Activated T-helper 1 cell treated with anti-CD3 and anti-CD28 coated beads, Interleukin-2, amount 50 U/mL, for 16 hours (primary cell): ENCODE results near the gene S1PR4.
"Not testable (repeated sequence)": the region's sequence is repeated elsewhere in the genome, so short reads cannot be mapped to it uniquely, and the experiment has no call there.

Experiments used
- DNase-seq, 2 donors: peaks; one replicate each; pipeline ENCODE4 v3.0.0-alpha.2; 2020; ENCODE audit warnings: low read depth in 1 of 2, low spot score in 1 of 2

Gene S1PR4

DNA sequence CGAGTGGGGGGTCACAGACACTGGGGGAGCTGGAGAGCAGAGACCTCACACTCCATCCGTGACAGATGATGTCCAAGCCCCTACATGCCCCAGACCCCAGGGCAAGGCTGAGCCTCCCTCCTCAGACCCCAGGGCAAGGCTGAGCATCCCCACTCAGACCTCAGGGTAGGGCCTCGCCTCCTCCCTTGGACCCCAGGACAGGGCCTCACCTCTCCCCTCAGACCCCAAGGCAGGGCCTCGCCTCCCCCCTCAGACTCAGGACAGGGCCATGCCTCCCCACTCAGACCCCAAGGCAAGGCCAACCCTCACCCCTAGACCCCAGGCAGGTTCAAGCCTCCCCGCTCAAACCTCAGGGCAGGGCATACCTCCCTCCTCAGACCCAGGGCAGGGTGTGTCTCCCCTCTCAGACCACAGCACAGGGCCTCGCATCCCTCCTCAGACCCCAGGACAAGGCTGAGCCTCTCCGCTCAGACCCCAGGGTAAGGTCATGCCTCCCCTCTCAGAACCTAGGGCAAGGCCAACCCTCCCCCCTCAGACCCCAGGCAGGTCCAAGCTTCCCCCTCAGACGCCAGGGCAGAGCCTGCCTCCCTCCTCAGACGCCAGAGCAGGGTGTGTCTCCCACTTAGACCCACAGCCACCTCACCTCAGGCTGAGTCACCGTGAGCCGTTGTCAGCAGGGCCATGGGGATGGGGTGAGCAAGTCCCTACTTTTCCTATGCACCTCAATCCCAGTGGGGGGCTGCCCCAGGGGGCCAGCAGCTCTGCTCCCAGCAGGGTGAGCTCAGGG lies 1.7 kb upstream of the S1PR4 start:
- DNase-seq = peak; percentile 52 to 67

DNA sequence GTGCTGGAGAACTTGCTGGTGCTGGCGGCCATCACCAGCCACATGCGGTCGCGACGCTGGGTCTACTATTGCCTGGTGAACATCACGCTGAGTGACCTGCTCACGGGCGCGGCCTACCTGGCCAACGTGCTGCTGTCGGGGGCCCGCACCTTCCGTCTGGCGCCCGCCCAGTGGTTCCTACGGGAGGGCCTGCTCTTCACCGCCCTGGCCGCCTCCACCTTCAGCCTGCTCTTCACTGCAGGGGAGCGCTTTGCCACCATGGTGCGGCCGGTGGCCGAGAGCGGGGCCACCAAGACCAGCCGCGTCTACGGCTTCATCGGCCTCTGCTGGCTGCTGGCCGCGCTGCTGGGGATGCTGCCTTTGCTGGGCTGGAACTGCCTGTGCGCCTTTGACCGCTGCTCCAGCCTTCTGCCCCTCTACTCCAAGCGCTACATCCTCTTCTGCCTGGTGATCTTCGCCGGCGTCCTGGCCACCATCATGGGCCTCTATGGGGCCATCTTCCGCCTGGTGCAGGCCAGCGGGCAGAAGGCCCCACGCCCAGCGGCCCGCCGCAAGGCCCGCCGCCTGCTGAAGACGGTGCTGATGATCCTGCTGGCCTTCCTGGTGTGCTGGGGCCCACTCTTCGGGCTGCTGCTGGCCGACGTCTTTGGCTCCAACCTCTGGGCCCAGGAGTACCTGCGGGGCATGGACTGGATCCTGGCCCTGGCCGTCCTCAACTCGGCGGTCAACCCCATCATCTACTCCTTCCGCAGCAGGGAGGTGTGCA lies 587 bp downstream of the S1PR4 start:
- no peak for DNase-seq

DNA sequence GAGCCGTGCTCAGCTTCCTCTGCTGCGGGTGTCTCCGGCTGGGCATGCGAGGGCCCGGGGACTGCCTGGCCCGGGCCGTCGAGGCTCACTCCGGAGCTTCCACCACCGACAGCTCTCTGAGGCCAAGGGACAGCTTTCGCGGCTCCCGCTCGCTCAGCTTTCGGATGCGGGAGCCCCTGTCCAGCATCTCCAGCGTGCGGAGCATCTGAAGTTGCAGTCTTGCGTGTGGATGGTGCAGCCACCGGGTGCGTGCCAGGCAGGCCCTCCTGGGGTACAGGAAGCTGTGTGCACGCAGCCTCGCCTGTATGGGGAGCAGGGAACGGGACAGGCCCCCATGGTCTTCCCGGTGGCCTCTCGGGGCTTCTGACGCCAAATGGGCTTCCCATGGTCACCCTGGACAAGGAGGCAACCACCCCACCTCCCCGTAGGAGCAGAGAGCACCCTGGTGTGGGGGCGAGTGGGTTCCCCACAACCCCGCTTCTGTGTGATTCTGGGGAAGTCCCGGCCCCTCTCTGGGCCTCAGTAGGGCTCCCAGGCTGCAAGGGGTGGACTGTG lies 1.2 kb downstream of the S1PR4 start:
- no peak for DNase-seq

DNA sequence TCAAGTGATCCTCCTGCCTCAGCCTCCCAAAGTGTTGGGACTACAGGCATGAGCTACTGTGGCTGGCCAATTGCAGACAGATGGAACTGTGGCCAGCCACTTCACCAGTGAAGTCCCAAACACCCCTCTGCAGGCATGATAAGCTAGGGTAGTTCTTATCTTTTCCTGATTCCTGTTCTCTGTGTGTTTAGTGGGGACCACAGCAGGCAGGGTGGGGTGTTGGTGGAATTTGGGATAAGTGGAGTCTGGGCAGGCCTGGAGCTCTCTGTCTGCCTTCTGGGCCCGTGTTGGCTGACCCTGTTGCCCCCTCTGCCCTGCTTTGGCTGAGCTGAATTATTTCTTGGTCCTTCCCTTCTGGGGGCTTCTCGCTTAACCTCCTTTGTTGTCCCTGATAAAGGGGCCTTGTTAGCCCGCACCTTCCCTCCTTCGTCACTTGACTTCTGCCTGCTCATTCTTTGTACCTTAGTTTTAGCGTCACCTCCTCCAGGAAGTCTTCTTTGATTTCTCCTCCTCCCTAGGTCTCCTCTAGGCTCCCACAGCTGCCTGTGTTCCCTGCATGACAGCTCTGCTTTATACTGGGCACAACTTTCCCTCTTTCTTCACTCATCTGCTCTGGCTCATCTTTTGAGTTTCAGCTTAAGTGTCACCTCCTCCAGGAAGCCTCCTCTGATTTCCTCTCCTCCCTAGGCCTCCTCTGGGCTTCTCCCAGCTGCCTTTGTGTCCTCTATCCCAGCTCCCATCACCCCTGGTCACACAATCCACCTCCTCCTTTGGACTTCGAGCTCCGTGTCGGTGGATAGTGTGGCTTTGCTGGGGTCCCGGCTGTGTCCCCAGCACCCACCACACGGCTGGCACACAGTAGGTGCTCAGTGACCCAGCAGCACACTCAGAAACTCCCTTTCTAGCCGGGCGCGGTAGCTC lies 5.4 kb downstream of the S1PR4 start:
- DNase-seq = no peak

DNA sequence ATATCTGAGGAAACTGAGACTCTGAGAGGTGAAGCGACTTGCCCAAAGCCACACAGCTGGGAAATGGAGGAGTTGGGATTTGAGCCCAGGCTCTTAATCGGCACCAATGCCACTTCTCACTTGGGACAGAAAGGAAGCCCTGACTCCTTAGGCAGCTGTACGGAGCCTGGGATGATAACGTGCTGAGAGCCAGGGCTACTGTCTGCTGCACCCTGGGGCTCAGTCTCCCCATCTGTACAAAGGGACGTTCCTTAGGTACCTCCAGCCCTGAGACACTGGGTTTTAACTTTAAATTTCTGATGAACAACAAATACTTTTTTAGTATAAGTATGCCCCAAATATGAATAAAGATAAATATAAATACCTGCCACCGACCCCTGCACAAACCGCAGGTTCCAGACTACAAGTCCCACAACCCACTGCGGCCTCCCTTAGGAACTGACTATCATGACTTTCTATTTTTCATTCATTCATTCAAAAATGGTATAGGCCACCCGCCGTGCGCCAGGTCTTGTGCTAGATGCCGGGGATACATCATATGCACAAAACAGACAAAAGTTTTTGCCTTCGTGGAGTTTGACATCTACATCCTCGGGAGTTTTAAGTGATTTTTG lies 6.4 kb downstream of the S1PR4 start:
- peak in 1 of 2 donors; percentile 48 for DNase-seq

DNA sequence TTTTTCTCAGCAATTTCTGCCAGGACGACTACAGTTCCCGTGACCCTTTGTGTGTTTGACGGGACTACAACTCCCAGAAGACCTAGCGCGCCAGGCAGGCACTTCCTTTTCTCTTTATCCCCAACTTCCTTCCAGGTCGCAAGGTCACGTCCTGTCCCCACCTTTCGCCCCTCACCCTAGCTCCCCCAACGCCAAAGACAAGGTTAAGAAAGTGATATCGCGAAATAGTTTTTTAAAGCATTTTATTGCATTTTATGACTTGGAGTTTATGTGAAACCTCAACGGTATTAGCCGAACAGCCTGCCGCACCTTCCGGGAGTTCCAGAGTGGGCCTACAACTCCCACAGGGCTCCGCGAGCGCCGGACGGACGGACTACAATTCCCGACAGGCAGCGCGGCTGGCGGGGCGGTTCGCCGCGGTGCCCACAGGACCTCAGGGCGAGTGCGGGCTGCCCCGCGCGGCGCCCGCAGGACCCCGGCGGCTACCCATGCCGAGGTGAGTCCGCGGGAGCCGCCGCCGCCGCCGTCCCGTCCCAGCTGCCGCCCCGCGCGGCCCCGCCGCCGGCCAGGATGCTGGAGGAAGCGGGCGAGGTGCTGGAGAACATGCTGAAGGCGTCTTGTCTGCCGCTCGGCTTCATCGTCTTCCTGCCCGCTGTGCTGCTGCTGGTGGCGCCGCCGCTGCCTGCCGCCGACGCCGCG lies 7.0 kb downstream of the S1PR4 start, which contains the start of gene NCLN:
NCLN (plus strand) TSS at position 470 of the 699 bp plus-strand sequence; CDS start at position 571, 101 bp downstream.
- DNase-seq = peak; percentile 88 to 93

DNA sequence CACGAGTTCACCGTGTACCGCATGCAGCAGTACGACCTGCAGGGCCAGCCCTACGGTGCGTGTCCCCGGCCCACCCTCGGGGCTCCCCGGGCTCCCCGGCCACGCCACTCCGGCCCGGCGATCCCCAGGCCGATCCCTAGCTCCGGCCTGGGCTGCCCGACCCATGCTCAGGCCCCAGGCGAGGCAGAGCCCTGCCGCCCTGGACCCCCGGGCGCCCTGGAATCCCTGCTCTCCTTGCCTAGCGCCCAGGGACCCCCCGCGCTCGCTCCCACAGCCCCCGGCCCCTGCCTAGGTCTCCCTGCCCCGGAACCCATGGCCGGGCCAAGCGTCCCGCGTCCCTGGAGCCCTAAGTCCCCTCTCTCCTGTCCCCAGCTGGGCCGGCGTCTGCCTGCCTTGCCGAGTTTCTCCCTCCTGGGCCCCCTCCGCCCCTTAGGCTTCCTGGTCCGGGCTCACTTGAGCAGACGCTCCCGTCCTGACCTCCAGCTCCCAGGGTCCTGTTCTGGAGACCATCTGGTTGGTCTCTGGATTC lies 7.7 kb downstream of the S1PR4 start:
- DNase-seq = no peak

DNA sequence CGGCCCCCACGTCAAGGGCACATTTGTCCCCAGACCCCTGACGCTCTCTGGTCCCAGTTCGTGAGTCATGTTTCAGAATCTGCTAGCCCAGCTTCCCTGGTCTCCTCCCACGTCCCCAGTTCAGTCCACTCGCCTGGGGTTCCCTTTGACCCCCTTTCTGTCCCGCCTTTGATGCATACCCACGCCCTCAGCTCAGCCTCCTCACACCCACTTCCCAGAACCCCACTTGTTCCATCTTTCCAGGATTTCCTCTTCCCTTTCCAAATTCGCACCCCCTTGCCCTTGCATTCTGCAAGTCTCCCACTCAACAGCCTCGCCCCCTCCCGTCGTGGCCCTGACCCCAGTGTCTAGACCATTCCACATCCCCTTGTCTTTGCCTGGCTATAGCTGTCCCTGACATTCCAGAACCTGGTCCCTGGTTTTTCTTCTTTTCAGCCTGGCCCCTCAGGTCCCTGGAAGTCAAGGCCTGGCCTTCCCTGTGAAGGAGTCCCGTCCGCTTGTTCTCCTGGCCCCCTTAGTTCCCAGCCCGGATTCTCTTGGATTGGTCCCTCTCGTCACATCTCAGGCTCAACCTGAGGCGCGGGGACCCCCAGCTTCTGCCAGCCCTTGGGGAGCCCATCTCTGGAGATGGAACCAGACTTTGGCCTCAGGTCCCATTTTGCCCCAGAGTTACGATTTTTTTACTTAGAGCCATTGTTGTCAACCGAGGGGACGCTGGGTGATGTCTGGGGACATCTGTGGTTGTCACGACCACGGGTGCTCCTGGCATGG lies 8.5 kb downstream of the S1PR4 start:
- DNase-seq = no peak

DNA sequence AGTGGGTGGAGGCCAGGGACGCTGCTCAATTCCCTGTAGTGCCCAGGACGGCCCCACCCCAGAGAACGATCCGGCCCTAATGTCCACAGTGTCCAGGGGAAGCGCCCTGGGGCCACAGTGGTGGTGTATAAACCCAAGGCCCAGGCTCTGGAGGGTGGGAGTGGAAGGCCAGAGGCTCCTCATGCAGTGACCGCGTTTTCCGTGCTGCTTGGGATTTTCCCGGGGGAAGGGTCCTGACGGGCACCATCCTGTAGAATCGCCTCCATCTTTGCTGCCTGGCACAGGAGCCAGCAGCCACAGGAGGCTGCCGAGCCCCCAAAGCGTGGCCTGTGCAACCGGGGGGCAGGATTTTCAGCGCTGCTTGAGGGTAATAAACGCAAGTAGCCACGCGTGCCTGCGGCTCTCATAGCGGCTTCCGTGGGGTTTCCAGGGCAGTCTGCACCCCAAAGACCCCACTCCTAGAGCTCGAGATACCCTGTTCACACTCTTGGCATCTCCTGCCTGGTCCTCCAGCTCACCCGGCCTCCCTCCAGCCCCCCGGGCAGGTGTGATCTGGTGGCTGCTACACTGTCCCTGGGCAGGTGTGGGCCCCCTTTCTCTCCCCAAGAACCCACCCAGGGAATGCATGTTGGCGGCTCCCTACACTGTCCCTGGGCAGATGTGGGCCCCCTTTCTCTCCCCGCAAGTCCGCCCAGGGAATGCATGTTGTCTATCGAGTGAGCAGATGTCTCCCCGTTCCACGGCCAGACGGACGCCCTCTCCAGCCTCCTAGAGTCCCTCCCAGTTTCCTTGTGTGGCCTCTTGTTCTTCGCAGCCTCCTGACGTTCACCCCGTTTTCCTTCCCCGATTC lies 9.3 kb downstream of the S1PR4 start:
- DNase-seq = no peak

DNA sequence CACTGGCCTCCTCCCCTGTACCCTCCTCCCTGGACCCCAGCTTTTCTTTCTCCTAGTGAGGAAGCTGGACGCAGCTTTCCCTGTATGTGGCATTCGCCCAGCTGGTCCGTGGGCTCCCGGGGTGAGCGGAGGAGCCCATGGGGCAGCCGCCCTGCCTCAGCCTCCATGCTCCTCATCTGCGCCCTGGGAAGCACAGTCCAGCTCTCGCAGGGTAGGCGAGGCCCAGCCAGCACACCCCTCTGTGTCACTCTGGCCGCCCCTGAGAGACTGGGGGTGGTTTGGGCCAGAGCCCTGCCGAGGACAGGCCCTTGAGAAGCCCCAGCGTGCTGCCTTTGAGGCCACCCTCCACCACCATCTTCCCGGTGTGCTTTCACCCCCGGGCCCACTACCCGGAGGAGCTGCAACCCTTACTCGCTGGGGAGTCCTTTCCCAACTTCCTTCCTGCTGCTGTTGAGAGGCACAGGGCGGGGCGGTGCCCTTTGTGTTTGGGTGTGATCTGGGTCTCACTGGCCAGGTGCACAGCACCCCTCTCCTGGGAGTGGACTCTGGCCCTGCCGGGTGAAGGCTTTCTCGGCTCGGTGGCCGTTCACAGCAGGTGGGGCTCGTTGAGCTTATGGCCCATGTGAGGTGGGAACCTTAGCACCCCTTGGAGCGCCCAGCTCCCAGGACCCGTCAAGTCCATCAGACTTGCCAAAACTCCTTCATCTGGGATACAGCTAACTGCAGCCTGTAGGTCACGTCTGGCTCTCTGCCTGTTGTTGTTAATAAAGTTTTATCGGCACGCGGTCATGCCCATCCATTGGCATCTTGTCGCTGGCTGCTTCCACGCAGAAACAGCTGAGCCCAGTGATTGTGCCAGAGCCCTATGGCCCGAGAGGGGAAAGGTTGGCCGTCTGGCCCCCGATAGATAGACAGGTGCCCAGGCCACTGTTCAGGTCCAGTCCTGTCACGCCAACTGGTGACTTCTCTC lies 10.3 kb downstream of the S1PR4 start:
- DNase-seq = no peak

DNA sequence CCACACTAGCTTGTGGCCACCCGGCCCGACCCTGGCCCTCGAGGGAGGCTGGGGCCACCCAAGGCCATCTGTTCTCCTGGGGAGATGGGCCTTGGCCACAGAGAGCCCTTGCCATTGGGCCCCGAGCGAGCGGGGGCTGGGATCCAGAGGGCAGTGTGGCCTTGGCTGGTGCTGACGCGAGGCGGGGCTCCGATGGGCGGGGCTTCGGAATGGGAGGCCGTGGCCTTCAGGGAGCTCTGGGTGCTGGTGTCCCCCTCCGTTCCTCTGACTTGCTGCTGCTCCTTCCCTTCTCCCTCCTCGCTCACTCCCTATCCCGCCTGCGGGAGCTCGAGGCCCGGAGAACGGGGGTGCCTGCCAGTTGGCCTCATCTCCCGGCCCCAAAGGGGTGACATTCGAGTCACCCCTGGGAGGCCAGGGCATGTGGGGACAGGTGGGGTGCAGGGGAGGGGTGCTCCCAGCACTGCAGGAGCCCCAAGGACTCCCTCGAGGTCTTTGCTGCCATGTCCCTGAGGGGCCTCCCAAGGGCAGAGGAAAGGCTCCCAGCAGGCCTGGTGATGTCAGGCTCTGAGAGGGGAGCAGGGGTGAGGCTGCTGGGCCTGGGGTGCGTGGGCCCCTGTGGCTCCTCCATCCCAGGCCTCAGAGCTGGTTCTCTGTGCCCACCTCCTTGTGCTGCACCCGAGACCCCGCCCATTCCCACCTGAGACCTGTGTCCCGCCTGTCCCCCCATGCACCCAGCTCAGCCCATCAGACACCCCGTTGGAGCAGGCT lies 11.3 kb downstream of the S1PR4 start:
- DNase-seq = no peak

DNA sequence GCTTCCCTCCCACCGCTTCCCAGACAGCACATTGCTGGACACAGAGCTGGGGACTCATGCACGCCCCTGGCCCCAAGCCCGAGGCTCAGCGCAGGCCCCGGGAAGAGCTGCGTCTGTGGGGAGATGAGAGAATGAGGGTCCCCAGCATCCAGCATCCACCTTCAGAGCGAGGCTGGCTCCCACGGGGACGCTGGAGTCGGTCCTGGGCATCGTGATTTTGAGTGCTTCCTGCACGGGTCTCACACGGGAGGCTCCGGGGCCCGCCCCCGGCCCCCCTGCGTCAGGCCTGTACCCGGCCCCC lies 11.9 kb downstream of the S1PR4 start:
- DNase-seq = no peak

DNA sequence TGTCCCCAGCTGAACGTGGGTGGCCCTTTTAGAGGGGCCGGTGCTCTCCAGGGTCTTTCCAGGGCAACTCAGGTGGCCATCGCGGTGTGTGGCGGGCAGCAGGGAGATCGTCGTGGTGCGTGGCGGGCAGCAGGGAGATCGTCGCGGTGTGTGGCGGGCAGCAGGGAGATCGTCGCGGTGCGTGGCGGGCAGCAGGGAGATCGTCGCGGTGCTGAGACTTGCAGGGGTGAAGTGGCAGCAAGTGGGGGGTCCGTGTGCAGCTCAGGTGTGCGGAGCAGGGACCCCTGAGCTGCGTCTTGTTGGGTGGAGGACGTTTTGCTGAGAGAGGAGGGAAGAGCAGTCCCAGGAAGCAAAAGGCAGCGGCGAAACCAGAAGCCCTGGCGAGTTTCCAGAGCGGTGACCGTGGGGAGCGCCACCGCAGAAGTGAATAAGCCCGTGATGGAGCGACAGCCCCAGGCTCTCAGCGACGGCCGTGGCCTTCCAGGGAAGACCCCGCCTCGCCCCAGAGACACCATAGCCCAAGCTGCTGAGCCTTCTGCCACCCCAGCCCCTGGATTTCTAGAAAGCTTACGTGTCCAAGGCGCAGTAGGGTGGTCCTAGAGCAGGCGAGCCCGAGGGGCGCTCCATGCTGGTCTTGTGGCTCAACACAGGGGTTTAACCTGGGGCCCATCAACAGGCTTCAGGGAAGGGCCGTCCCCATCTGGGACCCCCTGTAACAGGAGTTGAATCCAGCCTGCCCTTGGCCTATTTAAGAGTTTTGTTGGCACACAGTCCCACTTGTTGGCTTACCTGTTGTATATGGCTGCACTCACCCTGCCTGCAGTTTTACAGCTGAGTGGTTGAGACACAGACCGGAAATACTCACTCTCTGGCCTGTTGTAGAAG lies 12.6 kb downstream of the S1PR4 start:
- no peak for DNase-seq

DNA sequence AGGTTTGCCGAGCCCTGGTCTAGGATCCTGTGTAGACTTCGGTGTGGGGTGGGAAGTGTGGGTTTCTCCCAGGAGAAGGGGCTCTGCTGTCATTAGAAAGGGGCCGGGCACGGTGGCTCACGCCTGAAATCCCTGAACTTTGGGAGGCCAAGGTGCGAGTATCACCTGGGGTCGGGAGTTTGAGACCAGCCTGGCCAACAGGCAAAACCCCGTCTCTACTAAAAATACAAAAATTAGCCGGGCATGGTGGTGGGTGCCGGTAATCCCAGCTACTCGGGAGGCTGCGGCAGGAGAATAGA lies 13.2 kb downstream of the S1PR4 start:
- not testable (repeated sequence) for DNase-seq

DNA sequence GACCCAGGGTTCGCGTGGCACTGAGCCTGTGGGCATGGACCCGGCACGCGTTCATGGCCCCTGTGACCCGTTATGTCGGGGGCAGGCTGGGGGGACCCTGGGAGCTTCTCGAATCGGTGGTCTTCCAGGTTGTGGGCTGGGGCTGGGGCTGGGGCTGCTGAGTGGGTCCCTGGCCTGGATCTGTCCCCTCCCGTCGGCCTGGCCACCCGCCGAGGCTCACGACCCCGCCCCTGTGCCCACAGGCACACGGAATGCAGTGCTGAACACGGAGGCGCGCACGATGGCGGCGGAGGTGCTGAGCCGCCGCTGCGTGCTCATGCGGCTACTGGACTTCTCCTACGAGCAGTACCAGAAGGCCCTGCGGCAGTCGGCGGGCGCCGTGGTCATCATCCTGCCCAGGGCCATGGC lies 13.7 kb downstream of the S1PR4 start:
- DNase-seq = no peak

DNA sequence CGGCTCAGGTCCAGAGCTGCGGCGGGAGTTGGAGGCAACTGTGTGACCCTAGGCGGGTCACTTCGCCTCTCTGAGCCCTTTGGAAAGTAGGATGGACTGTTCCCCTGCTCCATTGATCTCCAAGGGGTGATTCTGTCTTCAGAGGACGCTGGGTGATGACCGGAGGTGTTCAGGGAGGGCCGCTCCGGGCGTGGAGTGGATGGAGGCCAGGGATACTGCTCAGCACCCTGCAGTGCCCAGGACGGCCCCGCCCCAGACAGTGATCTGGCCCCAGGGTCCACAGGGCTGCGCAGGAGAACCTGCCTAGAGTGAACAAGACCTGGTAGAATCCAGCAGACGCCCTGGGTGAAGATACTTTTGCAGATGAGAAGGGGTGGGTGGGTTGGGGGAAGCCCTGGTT lies 14.1 kb downstream of the S1PR4 start:
- no peak for DNase-seq
